ENCODE measurements around the gene ZNF549.
A peak's percentile ranks its signal among the peaks of the same experiment; 100 is the strongest.

The ZNF549 gene

GRCh38 chr19:57566396-57567265 is 39.5 kb downstream of the ZNF549 start:
- no peak overlapping the region for H3K27ac ChIP-seq (ENCODE audit: low read depth, low read length, severe bottlenecking)
- peaks cover 88% of the 10 kb centered on the region for H3K9me3 ChIP-seq (ENCODE audit: control insufficient read depth, low read length)
- 72 to 80% methylated on average over 3 to 5 of the region's 7 CpGs for WGBS, 2 experiments (ENCODE audit: insufficient coverage in 2 of 2)
- H3K36me3 ChIP-seq (ENCODE audit: control insufficient read depth, insufficient read depth, low read length), result peaks cover 10% of the 10 kb centered on the region
- H3K4me3 ChIP-seq (ENCODE audit: extremely low read depth, insufficient read depth, low read length, poor library complexity, severe bottlenecking), result no peak overlapping the region
- H3K4me1 ChIP-seq (ENCODE audit: control insufficient read depth, insufficient read depth, low read length, poor library complexity, severe bottlenecking), result no peaks in the 10 kb centered on the region

GRCh38 chr19:57570707-57571106 is 43.6 kb downstream of the ZNF549 start:
- Histone ChIP-seq H3K4me1 (ENCODE audit: control insufficient read depth, insufficient read depth, low read length, poor library complexity, severe bottlenecking) (no peaks in the 10 kb centered on the region), H3K4me3 (ENCODE audit: extremely low read depth, insufficient read depth, low read length, poor library complexity, severe bottlenecking) (no peak overlapping the region), H3K27ac (ENCODE audit: low read depth, low read length, severe bottlenecking) (no peak overlapping the region), H3K9me3 (ENCODE audit: control insufficient read depth, low read length) (peaks cover 90% of the 10 kb centered on the region), H3K36me3 (ENCODE audit: control insufficient read depth, insufficient read depth, low read length) (peaks cover 50% of the 10 kb centered on the region)

GRCh38 chr19:57572415-57572947 is 45.3 kb downstream of the ZNF549 start:
- Histone ChIP-seq H3K4me3 (ENCODE audit: extremely low read depth, insufficient read depth, low read length, poor library complexity, severe bottlenecking) (no peak overlapping the region), H3K27ac (ENCODE audit: low read depth, low read length, severe bottlenecking) (no peak overlapping the region), H3K9me3 (ENCODE audit: control insufficient read depth, low read length) (peaks cover 85% of the 10 kb centered on the region), H3K36me3 (ENCODE audit: control insufficient read depth, insufficient read depth, low read length) (peaks cover 68% of the 10 kb centered on the region), H3K4me1 (ENCODE audit: control insufficient read depth, insufficient read depth, low read length, poor library complexity, severe bottlenecking) (no peaks in the 10 kb centered on the region)
- whole genome bisulfite sequencing, 2 experiments (ENCODE audit: insufficient coverage in 2 of 2), result 90% methylated on average over 2 of the region's 3 CpGs; no CpG with 5 or more reads in 1 of the 2 experiments

GRCh38 chr19:57576661-57577060 is 49.5 kb downstream of the ZNF549 start:
- H3K9me3 ChIP-seq (ENCODE audit: control insufficient read depth, low read length), result peaks cover 75% of the 10 kb centered on the region
- peaks cover 59% of the 10 kb centered on the region for H3K36me3 ChIP-seq (ENCODE audit: control insufficient read depth, insufficient read depth, low read length)
- H3K4me1 ChIP-seq (ENCODE audit: control insufficient read depth, insufficient read depth, low read length, poor library complexity, severe bottlenecking), result no peaks in the 10 kb centered on the region
- no peak overlapping the region for H3K27ac ChIP-seq (ENCODE audit: low read depth, low read length, severe bottlenecking)
- H3K4me3 ChIP-seq (ENCODE audit: extremely low read depth, insufficient read depth, low read length, poor library complexity, severe bottlenecking), result no peak overlapping the region

- WGBS, 2 experiments (ENCODE audit: insufficient coverage in 2 of 2), result 0 to 1% methylated on average over 48 to 56 of the region's 62 CpGs
- H3K9me3 ChIP-seq (ENCODE audit: control insufficient read depth, low read length), result peaks cover 73% of the 10 kb centered on the region
- peak within 1 kb of the TSS; percentile 10 for H3K27ac ChIP-seq (ENCODE audit: low read depth, low read length, severe bottlenecking)
These were observed 51.5 kb downstream of the ZNF549 start, which contains the start of gene ZNF416 for GRCh38 chr19:57578487-57579205. TSS of gene ZNF416 (minus strand) at chr19:57578911. CDS start at chr19:57578704, 207 bp downstream.

GRCh38 chr19:57583104-57583520 is 56.0 kb downstream of the ZNF549 start:
- Histone ChIP-seq H3K27ac (ENCODE audit: low read depth, low read length, severe bottlenecking) (no peak overlapping the region), H3K9me3 (ENCODE audit: control insufficient read depth, low read length) (peaks cover 59% of the 10 kb centered on the region), H3K4me1 (ENCODE audit: control insufficient read depth, insufficient read depth, low read length, poor library complexity, severe bottlenecking) (peaks cover 3% of the 10 kb centered on the region), H3K36me3 (ENCODE audit: control insufficient read depth, insufficient read depth, low read length) (peaks cover 35% of the 10 kb centered on the region), H3K4me3 (ENCODE audit: extremely low read depth, insufficient read depth, low read length, poor library complexity, severe bottlenecking) (peak overlapping the region; percentile 73)
- 74 to 78% methylated on average over 14 to 19 of the region's 21 CpGs for WGBS, 2 experiments (ENCODE audit: insufficient coverage in 2 of 2)

More at GRCh38 chr19:57578487-57579205, 51.5 kb downstream of the ZNF549 start, which contains the start of gene ZNF416:
- peak within 1 kb of the TSS; percentile 90 for H3K4me3 ChIP-seq (ENCODE audit: extremely low read depth, insufficient read depth, low read length, poor library complexity, severe bottlenecking)
- no peaks in the 10 kb centered on the region for H3K4me1 ChIP-seq (ENCODE audit: control insufficient read depth, insufficient read depth, low read length, poor library complexity, severe bottlenecking)
- H3K36me3 ChIP-seq (ENCODE audit: control insufficient read depth, insufficient read depth, low read length), result peaks cover 40% of the 10 kb centered on the region

GRCh38 chr19:57583521-57584416 is 56.6 kb downstream of the ZNF549 start, which contains the start of gene ZIK1:
TSS of gene ZIK1 (plus strand) at chr19:57584145. CDS start at chr19:57584357, 212 bp downstream.
- H3K27ac ChIP-seq (ENCODE audit: low read depth, low read length, severe bottlenecking), result peak within 1 kb of the TSS; percentile 77
- 6 to 7% methylated on average over 66 to 75 of the region's 76 CpGs for WGBS, 2 experiments (ENCODE audit: insufficient coverage in 2 of 2)
- peaks cover 3% of the 10 kb centered on the region for H3K4me1 ChIP-seq (ENCODE audit: control insufficient read depth, insufficient read depth, low read length, poor library complexity, severe bottlenecking)
- H3K36me3 ChIP-seq (ENCODE audit: control insufficient read depth, insufficient read depth, low read length), result peaks cover 41% of the 10 kb centered on the region
- peaks cover 63% of the 10 kb centered on the region for H3K9me3 ChIP-seq (ENCODE audit: control insufficient read depth, low read length)
- H3K4me3 ChIP-seq (ENCODE audit: extremely low read depth, insufficient read depth, low read length, poor library complexity, severe bottlenecking), result peak within 1 kb of the TSS; percentile 73

GRCh38 chr19:57587529-57587928 is 60.4 kb downstream of the ZNF549 start:
- H3K4me3 ChIP-seq (ENCODE audit: extremely low read depth, insufficient read depth, low read length, poor library complexity, severe bottlenecking), result no peak overlapping the region
- whole genome bisulfite sequencing, 2 experiments (ENCODE audit: insufficient coverage in 2 of 2), result 89 to 91% methylated on average over 1 of the region's 1 CpG
- peaks cover 58% of the 10 kb centered on the region for H3K9me3 ChIP-seq (ENCODE audit: control insufficient read depth, low read length)
- H3K36me3 ChIP-seq (ENCODE audit: control insufficient read depth, insufficient read depth, low read length), result peaks cover 79% of the 10 kb centered on the region
- H3K4me1 ChIP-seq (ENCODE audit: control insufficient read depth, insufficient read depth, low read length, poor library complexity, severe bottlenecking), result peaks cover 3% of the 10 kb centered on the region
- no peak overlapping the region for H3K27ac ChIP-seq (ENCODE audit: low read depth, low read length, severe bottlenecking)

- no peaks in the 10 kb centered on the region for H3K4me1 ChIP-seq (ENCODE audit: control insufficient read depth, insufficient read depth, low read length, poor library complexity, severe bottlenecking)
- H3K27ac ChIP-seq (ENCODE audit: low read depth, low read length, severe bottlenecking), result no peak overlapping the region
- H3K9me3 ChIP-seq (ENCODE audit: control insufficient read depth, low read length), result peaks cover 17% of the 10 kb centered on the region
- H3K36me3 ChIP-seq (ENCODE audit: control insufficient read depth, insufficient read depth, low read length), result peaks cover 8% of the 10 kb centered on the region
- H3K4me3 ChIP-seq (ENCODE audit: extremely low read depth, insufficient read depth, low read length, poor library complexity, severe bottlenecking), result peak overlapping the region; percentile 89
- WGBS, 2 experiments (ENCODE audit: insufficient coverage in 2 of 2), result 13 to 79% methylated on average over 2 to 4 of the region's 8 CpGs
These were observed 72.2 kb downstream of the ZNF549 start for GRCh38 chr19:57599377-57599760.
